Measurements from ENCODE around the gene ABHD16A.

ABHD16A gene

GRCh38 chr6:31654574-31655348, 48.4 kb downstream of the ABHD16A start:
- H3K27me3 ChIP-seq (ENCODE audit: control insufficient read depth, insufficient read depth, low read length) = no peaks in the 10 kb centered on the region
- no peak overlapping the region for H3K9ac ChIP-seq (ENCODE audit: low read depth, low read length)
- H3K4me3 ChIP-seq (ENCODE audit: low read length) = no peak overlapping the region
- no peak overlapping the region for H3K4me2 ChIP-seq (ENCODE audit: low read length)
- peaks cover 36% of the 10 kb centered on the region for H3K4me1 ChIP-seq (ENCODE audit: control insufficient read depth, insufficient read depth, low read length)
- peaks cover 17% of the 10 kb centered on the region for H3K36me3 ChIP-seq (ENCODE audit: insufficient read depth, low read length)
- no peaks in the 10 kb centered on the region for H3K9me3 ChIP-seq (replicated peaks; ENCODE audit: low read length)

- Histone ChIP-seq H3K4me2 (ENCODE audit: low read length) (peak overlapping the region; percentile 91), H3K9me3 (replicated peaks; ENCODE audit: low read length) (no peaks in the 10 kb centered on the region), H3K4me1 (ENCODE audit: control insufficient read depth, insufficient read depth, low read length) (peaks cover 22% of the 10 kb centered on the region), H3K27me3 (ENCODE audit: control insufficient read depth, insufficient read depth, low read length) (no peaks in the 10 kb centered on the region), H3K9ac (ENCODE audit: low read depth, low read length) (peak overlapping the region; percentile 94), H3K4me3 (ENCODE audit: low read length) (peak overlapping the region; percentile 95), H3K36me3 (ENCODE audit: insufficient read depth, low read length) (peaks cover 29% of the 10 kb centered on the region)
Measured at GRCh38 chr6:31652925-31653724, 50.0 kb downstream of the ABHD16A start.

DNA sequence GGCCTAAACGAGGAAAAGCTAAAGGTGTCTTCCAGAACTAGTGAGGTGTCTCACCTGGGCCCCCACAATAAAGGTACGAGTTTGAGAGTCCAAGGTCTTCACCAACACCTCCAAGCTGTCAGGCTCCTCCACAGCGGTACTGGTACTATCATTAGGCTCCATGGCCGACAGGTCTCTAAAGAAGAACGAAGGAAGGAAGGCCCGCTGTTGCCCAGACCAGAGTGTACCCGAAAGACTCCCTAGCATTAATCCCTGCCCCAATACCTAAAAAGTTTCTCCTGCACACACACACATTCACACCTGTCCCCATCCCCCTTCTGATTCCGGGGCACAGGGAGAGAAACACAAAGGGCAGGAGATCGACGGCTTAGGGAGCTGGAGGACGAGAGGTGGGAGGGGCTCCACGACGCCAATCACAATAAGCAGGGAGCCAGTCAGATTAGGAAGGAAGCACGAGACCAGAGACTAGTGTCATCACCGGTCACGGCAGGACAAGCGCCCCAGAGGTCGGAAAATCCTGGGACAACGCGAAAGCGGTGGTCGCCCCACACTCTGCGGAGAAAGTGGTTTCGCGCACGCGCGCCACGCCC, 51.4 kb downstream of the ABHD16A start:
- Histone ChIP-seq H3K36me3 (ENCODE audit: insufficient read depth, low read length) (peaks cover 34% of the 10 kb centered on the region), H3K4me1 (ENCODE audit: control insufficient read depth, insufficient read depth, low read length) (peaks cover 16% of the 10 kb centered on the region), H3K9me3 (replicated peaks; ENCODE audit: low read length) (no peaks in the 10 kb centered on the region), H3K27me3 (ENCODE audit: control insufficient read depth, insufficient read depth, low read length) (no peaks in the 10 kb centered on the region), H3K4me2 (ENCODE audit: low read length) (peak overlapping the region; percentile 91), H3K4me3 (ENCODE audit: low read length) (peak overlapping the region; percentile 95), H3K9ac (ENCODE audit: low read depth, low read length) (peak overlapping the region; percentile 94)

DNA sequence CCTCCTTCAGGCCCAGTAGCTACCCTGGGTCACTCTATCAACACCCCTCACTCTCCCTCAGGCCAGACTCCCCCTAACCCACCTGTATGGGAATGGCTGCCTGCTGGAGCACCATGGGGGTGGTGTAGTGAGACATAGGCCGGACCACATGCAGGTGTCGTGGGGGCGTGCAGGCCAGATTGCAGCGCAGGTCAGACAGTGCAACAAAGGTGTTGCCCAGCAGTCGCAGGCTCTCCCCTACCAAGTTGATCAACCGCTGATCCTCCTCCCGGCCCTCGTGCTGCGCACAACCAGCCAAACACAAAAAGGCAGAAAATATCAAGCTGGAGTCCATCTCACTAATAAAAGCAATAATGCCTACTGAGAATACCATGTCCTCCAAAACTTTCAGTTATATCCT, 57.8 kb downstream of the ABHD16A start:
- H3K4me1 ChIP-seq (ENCODE audit: control insufficient read depth, insufficient read depth, low read length) = no peaks in the 10 kb centered on the region
- no peak overlapping the region for H3K4me2 ChIP-seq (ENCODE audit: low read length)
- no peak overlapping the region for H3K4me3 ChIP-seq (ENCODE audit: low read length)
- no peaks in the 10 kb centered on the region for H3K27me3 ChIP-seq (ENCODE audit: control insufficient read depth, insufficient read depth, low read length)
- H3K36me3 ChIP-seq (ENCODE audit: insufficient read depth, low read length) = peaks cover 81% of the 10 kb centered on the region
- H3K9me3 ChIP-seq (replicated peaks; ENCODE audit: low read length) = no peaks in the 10 kb centered on the region
- H3K9ac ChIP-seq (ENCODE audit: low read depth, low read length) = no peak overlapping the region

GRCh38 chr6:31643818-31644454, 59.2 kb downstream of the ABHD16A start:
- Histone ChIP-seq H3K4me1 (ENCODE audit: control insufficient read depth, insufficient read depth, low read length) (peaks cover 13% of the 10 kb centered on the region), H3K9ac (ENCODE audit: low read depth, low read length) (no peak overlapping the region), H3K27me3 (ENCODE audit: control insufficient read depth, insufficient read depth, low read length) (no peaks in the 10 kb centered on the region), H3K4me2 (ENCODE audit: low read length) (no peak overlapping the region), H3K36me3 (ENCODE audit: insufficient read depth, low read length) (peaks cover 82% of the 10 kb centered on the region), H3K4me3 (ENCODE audit: low read length) (no peak overlapping the region), H3K9me3 (replicated peaks; ENCODE audit: low read length) (no peaks in the 10 kb centered on the region)

GRCh38 chr6:31642798-31643570, 60.1 kb downstream of the ABHD16A start:
- Histone ChIP-seq H3K4me2 (ENCODE audit: low read length) (no peak overlapping the region), H3K4me1 (ENCODE audit: control insufficient read depth, insufficient read depth, low read length) (peaks cover 14% of the 10 kb centered on the region), H3K27me3 (ENCODE audit: control insufficient read depth, insufficient read depth, low read length) (no peaks in the 10 kb centered on the region), H3K4me3 (ENCODE audit: low read length) (no peak overlapping the region), H3K9me3 (replicated peaks; ENCODE audit: low read length) (no peaks in the 10 kb centered on the region), H3K36me3 (ENCODE audit: insufficient read depth, low read length) (peaks cover 76% of the 10 kb centered on the region), H3K9ac (ENCODE audit: low read depth, low read length) (no peak overlapping the region)

DNA sequence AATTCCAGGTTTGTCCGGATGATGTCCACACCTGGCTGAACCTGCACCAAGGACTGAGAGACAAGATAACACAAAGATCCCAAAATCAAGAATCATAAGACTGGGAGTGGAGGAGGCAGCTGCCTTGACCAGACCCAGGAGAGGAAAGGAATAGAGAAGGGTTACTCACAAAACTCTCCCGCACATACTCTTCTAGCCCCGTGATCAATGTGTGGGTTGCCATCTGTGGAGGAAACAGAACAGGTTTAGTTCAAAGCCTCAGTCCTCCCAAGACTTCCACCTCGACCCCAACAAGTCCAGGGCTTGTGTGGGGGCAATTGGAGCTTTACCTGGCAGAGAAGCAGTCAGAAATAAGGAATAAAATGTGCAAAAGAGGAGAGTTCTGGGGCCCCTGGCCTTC, 61.8 kb downstream of the ABHD16A start:
- Histone ChIP-seq H3K4me2 (ENCODE audit: low read length) (no peak overlapping the region), H3K9me3 (replicated peaks; ENCODE audit: low read length) (no peaks in the 10 kb centered on the region), H3K9ac (ENCODE audit: low read depth, low read length) (no peak overlapping the region), H3K4me1 (ENCODE audit: control insufficient read depth, insufficient read depth, low read length) (peaks cover 14% of the 10 kb centered on the region), H3K36me3 (ENCODE audit: insufficient read depth, low read length) (peaks cover 81% of the 10 kb centered on the region), H3K4me3 (ENCODE audit: low read length) (no peak overlapping the region), H3K27me3 (ENCODE audit: control insufficient read depth, insufficient read depth, low read length) (no peaks in the 10 kb centered on the region)

DNA sequence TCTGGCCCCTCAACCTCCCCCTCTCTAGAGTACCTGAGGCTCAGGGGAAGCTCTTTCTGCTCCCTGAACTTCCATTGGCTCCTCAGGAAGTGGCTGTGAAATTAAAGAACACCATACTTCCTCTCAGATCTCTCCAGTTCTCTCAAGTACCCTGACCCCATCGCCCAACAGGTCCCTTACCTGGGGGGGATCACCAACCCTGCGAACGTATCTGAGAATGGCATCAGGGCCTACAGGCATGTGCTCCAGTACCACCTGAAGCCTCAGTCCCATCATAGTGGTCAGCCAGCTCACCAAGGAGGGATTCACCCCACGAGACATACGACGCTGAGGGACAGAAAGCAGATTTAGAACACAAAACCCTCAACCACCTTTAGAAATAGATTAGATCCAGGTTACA, 62.5 kb downstream of the ABHD16A start:
- Histone ChIP-seq H3K9me3 (replicated peaks; ENCODE audit: low read length) (no peaks in the 10 kb centered on the region), H3K4me2 (ENCODE audit: low read length) (no peak overlapping the region), H3K9ac (ENCODE audit: low read depth, low read length) (no peak overlapping the region), H3K4me3 (ENCODE audit: low read length) (no peak overlapping the region), H3K27me3 (ENCODE audit: control insufficient read depth, insufficient read depth, low read length) (no peaks in the 10 kb centered on the region), H3K36me3 (ENCODE audit: insufficient read depth, low read length) (peaks cover 83% of the 10 kb centered on the region), H3K4me1 (ENCODE audit: control insufficient read depth, insufficient read depth, low read length) (peaks cover 14% of the 10 kb centered on the region)

- H3K4me3 ChIP-seq (ENCODE audit: low read length) = no peak overlapping the region
Measured at GRCh38 chr6:31639449-31639861, 63.7 kb downstream of the ABHD16A start.

DNA sequence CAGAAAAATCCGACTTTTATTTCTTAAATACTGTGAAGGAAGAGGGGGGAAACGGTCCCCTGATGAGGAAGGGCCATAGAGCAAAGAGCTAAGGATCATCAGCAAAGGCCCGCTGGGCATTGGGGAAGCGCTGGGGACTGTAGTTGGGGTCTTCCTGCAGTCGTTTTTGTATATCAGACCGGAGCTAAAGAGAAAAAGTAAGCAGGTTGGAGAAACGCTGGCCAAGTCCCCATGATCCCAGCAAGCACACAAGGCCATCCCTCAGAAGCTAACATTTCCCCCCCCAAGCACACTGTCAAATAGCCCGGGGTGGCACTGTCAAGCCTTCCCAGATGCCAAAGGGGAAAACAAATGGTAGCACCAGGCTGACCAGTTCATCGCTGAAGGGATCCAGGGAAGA, 64.1 kb downstream of the ABHD16A start:
- Histone ChIP-seq H3K36me3 (ENCODE audit: insufficient read depth, low read length) (peaks cover 83% of the 10 kb centered on the region), H3K4me3 (ENCODE audit: low read length) (no peak overlapping the region), H3K27me3 (ENCODE audit: control insufficient read depth, insufficient read depth, low read length) (no peaks in the 10 kb centered on the region), H3K4me2 (ENCODE audit: low read length) (no peak overlapping the region), H3K4me1 (ENCODE audit: control insufficient read depth, insufficient read depth, low read length) (peaks cover 14% of the 10 kb centered on the region), H3K9me3 (replicated peaks; ENCODE audit: low read length) (no peaks in the 10 kb centered on the region), H3K9ac (ENCODE audit: low read depth, low read length) (no peak overlapping the region)

More at GRCh38 chr6:31639449-31639861, 63.7 kb downstream of the ABHD16A start:
- H3K27me3 ChIP-seq (ENCODE audit: control insufficient read depth, insufficient read depth, low read length) = no peaks in the 10 kb centered on the region
- H3K9ac ChIP-seq (ENCODE audit: low read depth, low read length) = no peak overlapping the region
- peaks cover 14% of the 10 kb centered on the region for H3K4me1 ChIP-seq (ENCODE audit: control insufficient read depth, insufficient read depth, low read length)
- no peak overlapping the region for H3K4me2 ChIP-seq (ENCODE audit: low read length)
- H3K9me3 ChIP-seq (replicated peaks; ENCODE audit: low read length) = no peaks in the 10 kb centered on the region
- peaks cover 83% of the 10 kb centered on the region for H3K36me3 ChIP-seq (ENCODE audit: insufficient read depth, low read length)

Data from skeletal muscle satellite cell (primary cell).